Measurements from ENCODE around the gene LRBA. TPM values are rescaled to one million over a fixed set of nuclear protein-coding genes. Genes with fewer than 3 reads are reported as not detected.

The LRBA gene
- total RNA-seq, 2 donors from 2014 or later: 55.5 to 77.7 TPM

GRCh38 chr4:150278206-150278605, 736.9 kb downstream of the LRBA start:
- no peak for TF ChIP-seq CTCF (IDR thresholded peaks at IDR 0.05)
- H3K27me3 ChIP-seq: no peaks in the 10 kb centered on the region
- H3K4me1 ChIP-seq: no peaks in the 10 kb centered on the region
- no peak overlapping the region for H3K27ac ChIP-seq
- no peaks in the 10 kb centered on the region for H3K36me3 ChIP-seq
- H3K4me3 ChIP-seq: no peak overlapping the region
- no peaks in the 10 kb centered on the region for H3K9me3 ChIP-seq
- intact Hi-C loops (cut with DNase I): no loop called here
- H3K9ac ChIP-seq (ENCODE audit: low read depth in 2 of 2, low read length in 2 of 2): no peak overlapping the region
- no peak for DNase-seq

- Histone ChIP-seq H3K9me3 (no peaks in the 10 kb centered on the region), H3K27ac (no peak overlapping the region), H3K4me1 (no peaks in the 10 kb centered on the region), H3K4me3 (no peak overlapping the region), H3K9ac (ENCODE audit: low read depth in 2 of 2, low read length in 2 of 2) (no peak overlapping the region), H3K27me3 (no peaks in the 10 kb centered on the region), H3K36me3 (no peaks in the 10 kb centered on the region)
- intact Hi-C loops (cut with DNase I): no loop called here
- no peak for DNase-seq
- no peak for TF ChIP-seq CTCF (IDR thresholded peaks at IDR 0.05)
Measured at GRCh38 chr4:150268444-150268843, 746.6 kb downstream of the LRBA start.

GRCh38 chr4:150265806-150266205, 749.3 kb downstream of the LRBA start:
- no peak for DNase-seq
- H3K4me3 ChIP-seq: no peak overlapping the region
- no peak overlapping the region for H3K27ac ChIP-seq
- H3K27me3 ChIP-seq: no peaks in the 10 kb centered on the region
- intact Hi-C loops (cut with DNase I): no loop called here
- H3K4me1 ChIP-seq: no peaks in the 10 kb centered on the region
- no peaks in the 10 kb centered on the region for H3K9me3 ChIP-seq
- no peak overlapping the region for H3K9ac ChIP-seq (ENCODE audit: low read depth in 2 of 2, low read length in 2 of 2)
- TF ChIP-seq CTCF (IDR thresholded peaks at IDR 0.05): no peak
- H3K36me3 ChIP-seq: no peaks in the 10 kb centered on the region

GRCh38 chr4:150264595-150265161, 750.4 kb downstream of the LRBA start:
- DNase-seq: no peak
- intact Hi-C loops (cut with DNase I): no loop called here
- H3K9ac ChIP-seq (ENCODE audit: low read depth in 2 of 2, low read length in 2 of 2): no peak overlapping the region

DNA sequence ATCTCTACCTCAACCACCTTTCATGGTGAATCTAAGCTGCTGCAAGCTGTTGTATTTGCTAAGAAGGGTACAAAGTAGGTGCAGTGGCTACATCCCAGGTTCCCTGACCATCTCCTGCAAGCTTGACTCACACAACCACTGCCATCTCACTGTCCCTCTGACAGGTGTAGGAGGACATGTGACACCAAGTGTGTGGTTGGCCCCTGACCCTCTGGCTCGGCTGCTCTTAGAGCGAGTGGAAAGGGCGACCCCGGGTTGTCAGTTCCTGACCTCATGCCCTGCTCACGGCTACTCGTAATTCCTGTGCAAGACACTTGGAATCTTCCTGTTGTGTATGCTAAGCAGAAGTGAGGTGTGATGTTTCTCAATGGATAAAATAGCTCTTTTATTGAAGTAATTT, 752.5 kb downstream of the LRBA start:
- Histone ChIP-seq H3K27me3 (no peaks in the 10 kb centered on the region), H3K36me3 (no peaks in the 10 kb centered on the region), H3K4me3 (no peak overlapping the region), H3K4me1 (no peaks in the 10 kb centered on the region), H3K9ac (ENCODE audit: low read depth in 2 of 2, low read length in 2 of 2) (no peak overlapping the region), H3K27ac (no peak overlapping the region), H3K9me3 (no peaks in the 10 kb centered on the region)
- intact Hi-C loops (cut with DNase I): no loop called here
- no peak for DNase-seq
- TF ChIP-seq CTCF (IDR thresholded peaks at IDR 0.05): no peak

More at GRCh38 chr4:150264595-150265161, 750.4 kb downstream of the LRBA start:
- no peaks in the 10 kb centered on the region for H3K36me3 ChIP-seq
- H3K4me3 ChIP-seq: no peak overlapping the region
- H3K27me3 ChIP-seq: no peaks in the 10 kb centered on the region
- no peaks in the 10 kb centered on the region for H3K4me1 ChIP-seq
- no peak for TF ChIP-seq CTCF (IDR thresholded peaks at IDR 0.05)
- no peak overlapping the region for H3K27ac ChIP-seq
- no peaks in the 10 kb centered on the region for H3K9me3 ChIP-seq

Measured in colonic mucosa (tissue), 4 donors.